22Rv1 (cell line): ENCODE results near the gene RSU1.

Experiments
- H3K27ac ChIP-seq: fragments of 450-650 bp; 2 replicates; pipeline ENCODE4 v1.5.1; 2017
- ZFX ChIP-seq: fragments of 450-650 bp; IDR thresholded peaks from 2 replicates; pipeline ENCODE4 v1.6.1; 2017; ENCODE audit warnings: antibody characterized with exemption, borderline replicate concordance
- TF ChIP-seq, protein P1 (sequence below): fragments of 450-650 bp; IDR thresholded peaks from 2 replicates; pipeline ENCODE4 v1.5.1; 2017; ENCODE audit warnings: mild to moderate bottlenecking

The RSU1 gene

DNA sequence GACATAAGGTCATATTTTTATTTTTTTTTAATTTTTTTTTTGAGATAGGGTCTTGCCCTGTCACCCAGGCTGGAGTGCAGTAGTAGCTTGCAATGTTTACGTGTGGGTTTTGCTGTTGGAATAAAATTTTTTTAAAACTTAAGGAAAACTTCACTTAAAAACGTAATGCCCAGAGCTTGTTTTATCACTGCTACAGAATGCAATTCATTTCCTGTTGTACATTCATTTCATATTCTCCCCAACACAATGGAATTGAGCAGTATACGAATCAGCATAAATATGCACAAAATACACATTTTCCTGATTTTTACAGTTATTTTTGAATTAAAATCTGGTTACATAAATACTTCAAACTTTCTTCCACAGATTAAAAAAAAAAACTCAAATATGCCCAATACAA is 40.3 kb downstream of the RSU1 start:
- TF ChIP-seq, protein P1, sequence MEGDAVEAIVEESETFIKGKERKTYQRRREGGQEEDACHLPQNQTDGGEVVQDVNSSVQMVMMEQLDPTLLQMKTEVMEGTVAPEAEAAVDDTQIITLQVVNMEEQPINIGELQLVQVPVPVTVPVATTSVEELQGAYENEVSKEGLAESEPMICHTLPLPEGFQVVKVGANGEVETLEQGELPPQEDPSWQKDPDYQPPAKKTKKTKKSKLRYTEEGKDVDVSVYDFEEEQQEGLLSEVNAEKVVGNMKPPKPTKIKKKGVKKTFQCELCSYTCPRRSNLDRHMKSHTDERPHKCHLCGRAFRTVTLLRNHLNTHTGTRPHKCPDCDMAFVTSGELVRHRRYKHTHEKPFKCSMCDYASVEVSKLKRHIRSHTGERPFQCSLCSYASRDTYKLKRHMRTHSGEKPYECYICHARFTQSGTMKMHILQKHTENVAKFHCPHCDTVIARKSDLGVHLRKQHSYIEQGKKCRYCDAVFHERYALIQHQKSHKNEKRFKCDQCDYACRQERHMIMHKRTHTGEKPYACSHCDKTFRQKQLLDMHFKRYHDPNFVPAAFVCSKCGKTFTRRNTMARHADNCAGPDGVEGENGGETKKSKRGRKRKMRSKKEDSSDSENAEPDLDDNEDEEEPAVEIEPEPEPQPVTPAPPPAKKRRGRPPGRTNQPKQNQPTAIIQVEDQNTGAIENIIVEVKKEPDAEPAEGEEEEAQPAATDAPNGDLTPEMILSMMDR = no peak
- TF ChIP-seq ZFX = no peak
- no peak overlapping the region for H3K27ac ChIP-seq

DNA sequence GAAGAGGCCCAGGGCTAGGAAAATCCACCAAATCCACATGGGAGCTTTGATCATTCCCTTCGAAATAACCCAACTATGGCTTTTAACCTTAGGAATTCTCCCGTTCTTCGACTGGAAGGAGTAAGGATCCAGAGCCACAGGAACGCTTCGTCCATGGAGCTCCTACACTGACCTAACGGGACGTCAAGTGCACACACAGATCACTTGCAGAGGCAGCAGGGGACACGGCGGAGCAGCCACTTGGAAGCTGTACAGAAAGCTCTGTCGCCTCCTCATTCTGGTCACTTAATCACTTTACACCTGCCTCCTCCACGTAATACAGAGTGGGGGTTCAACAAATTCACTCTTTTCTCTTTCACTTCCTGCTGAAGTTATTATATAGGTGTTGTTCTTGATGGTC is 43.9 kb downstream of the RSU1 start:
- TF ChIP-seq, protein P1 = no peak
- no peak for TF ChIP-seq ZFX
- H3K27ac ChIP-seq = no peak overlapping the region

DNA sequence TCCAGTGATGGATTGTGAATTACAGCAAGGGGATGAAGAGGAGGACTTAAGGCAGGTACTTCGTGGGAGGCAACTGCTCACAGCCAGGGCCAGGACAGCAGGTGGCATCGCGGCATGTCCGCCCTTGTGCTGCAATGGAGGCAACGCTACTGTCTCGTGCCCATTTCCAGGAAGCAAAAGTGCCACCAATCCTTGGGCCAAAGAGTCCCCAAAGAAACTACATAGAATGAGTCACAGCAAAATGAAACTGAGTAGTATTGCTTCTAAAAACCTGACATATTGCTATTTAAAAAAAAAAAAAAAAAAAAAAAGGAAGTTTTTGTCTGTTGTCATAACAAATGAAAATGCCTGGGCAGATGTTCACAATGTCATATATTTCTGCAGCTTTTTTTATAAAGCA is 46.6 kb downstream of the RSU1 start:
- TF ChIP-seq ZFX = no peak
- TF ChIP-seq, protein P1 = no peak
- no peak overlapping the region for H3K27ac ChIP-seq

DNA sequence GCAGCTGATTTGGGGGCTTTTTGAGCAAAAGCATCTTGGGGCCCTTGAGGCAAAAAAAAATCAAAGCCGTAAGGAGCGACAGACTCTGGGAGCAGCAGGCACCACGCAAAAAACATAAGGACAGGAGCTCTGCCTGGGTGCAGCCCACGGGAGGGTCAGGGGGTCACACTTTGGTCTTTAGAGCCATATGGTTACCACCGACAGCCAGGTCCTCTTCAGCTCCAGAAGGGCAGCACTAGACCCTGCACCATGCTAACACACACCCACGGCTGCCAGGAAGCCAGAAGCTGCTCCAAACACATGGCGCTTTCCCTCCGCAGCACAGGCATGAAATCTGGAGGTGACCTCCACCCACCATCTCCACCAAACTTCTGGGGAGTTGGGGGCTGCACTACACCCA is 47.1 kb downstream of the RSU1 start:
- TF ChIP-seq, protein P1 = no peak
- TF ChIP-seq ZFX = no peak
- no peak overlapping the region for H3K27ac ChIP-seq

DNA sequence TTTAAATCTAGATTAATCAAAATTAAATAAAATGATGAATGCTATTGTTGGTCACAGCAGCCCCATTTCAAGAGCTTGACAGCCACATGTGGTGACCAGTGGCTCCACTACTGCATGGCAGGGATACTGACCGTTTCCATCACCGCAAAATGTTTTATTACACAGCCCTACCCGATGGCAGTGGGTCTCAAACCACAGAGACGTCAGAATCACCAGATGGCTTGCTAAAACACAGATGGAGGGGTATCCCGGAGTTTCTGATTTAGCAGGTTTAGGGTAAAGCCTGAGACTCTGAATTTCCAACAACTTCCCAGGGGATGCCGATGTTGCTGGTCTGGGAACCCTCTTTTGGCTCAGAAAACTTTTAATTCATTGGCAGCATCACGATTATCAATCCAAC is 47.9 kb downstream of the RSU1 start:
- no peak overlapping the region for H3K27ac ChIP-seq
- TF ChIP-seq, protein P1 = no peak
- TF ChIP-seq ZFX = no peak

DNA sequence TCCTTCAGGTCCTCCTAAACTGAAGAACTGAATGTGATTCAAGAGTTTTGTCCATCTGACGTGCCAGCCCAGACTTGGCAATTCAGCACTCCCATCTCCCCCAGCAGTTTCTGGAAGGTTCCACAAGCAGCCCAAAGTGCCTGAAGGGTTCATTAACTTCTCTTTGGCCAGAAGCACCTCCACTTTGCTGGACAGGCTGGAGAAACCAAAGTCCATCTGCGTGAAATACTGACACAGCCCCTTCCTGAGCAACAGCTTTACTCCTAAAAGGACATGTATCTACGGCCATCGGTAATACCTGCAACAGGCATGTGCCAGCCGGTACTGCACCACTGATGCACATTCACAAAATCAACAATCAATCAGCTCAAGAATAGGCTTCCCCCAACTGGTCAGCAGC is 48.5 kb downstream of the RSU1 start:
- no peak for TF ChIP-seq ZFX
- TF ChIP-seq, protein P1 = no peak
- H3K27ac ChIP-seq = no peak overlapping the region

DNA sequence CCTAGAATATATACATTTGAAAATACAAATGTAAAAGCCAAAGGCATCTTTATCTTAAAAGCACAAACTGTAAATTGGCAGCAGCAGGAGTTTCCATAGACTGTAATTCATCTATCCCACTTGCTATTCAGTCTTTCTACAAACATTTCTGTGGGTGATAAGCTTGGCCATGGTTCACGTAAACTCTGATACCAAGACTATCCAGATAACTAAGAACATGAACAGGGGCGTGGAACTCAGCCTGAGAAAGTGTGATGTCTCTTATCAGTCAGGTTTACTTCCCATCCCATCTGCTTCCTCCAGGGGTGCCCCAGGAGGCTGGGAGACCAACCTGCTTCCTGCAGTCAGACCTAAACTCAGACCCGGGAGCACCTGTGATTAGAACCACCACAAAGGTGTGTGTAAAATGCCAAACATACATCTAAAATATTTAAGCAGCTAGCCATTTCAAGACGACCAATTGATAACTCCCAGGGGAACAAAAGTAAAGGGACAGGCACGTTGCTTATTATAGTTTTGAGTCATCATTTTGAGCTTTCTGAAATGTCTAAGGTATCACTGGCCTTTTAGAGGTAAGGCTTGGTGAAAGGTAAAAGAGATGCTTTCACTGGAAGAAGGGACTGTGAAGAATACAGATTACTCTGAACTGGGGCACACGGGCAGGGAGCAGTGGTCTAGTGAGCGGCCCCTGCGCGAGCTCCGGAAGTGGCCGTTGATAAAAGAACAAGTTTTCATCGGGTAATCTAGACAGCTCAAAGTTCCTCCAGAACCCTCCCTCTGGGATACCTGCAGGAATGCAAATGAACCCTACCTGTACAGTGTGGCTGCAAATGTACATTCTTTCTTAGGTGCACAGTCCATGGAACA is 51.5 kb downstream of the RSU1 start:
- no peak overlapping the region for H3K27ac ChIP-seq
- TF ChIP-seq ZFX = no peak
- TF ChIP-seq, protein P1 = no peak
